ENCODE measurements around the gene SH2D6.

Gene SH2D6

DNA sequence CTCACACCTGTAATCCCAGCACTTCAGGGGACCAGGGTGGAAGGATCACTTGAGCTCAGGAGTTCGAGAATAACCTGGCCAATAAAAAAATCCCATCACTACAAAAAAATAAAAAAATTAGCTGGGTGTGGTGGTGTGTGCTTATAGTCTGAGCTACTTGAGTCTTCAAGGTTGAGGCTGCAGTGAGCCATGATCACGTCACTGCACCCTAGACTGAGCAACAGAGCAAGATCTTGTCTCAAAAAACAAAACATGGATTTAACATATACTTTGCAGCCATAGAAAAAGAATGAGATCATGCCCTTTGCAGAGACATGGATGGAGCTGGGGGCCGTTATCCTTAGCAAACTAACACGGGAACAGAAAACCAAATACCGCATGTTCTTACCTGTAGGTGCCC, 22.2 kb downstream of the SH2D6 start:
- DNase-seq, result no peak

DNA sequence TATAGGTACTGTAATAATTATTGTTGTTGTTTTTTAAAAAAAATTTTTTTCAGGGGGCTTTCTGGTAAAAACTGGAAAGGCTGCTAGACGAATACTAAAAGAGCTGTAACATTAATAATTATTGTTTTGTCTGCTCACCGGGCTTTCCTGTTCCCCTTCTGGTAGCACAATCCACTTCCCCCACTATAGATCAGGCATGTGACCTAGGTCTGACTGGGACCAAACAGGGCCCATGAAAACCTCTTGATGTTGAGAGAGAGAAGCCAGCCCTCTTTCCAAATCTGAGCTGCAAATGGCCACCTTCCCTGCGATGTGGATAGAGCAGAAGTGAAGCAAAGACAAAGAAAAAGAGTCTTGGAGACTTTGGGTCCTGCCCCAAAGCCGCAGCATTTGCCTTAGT, 23.4 kb downstream of the SH2D6 start:
- DNase-seq, result no peak

DNA sequence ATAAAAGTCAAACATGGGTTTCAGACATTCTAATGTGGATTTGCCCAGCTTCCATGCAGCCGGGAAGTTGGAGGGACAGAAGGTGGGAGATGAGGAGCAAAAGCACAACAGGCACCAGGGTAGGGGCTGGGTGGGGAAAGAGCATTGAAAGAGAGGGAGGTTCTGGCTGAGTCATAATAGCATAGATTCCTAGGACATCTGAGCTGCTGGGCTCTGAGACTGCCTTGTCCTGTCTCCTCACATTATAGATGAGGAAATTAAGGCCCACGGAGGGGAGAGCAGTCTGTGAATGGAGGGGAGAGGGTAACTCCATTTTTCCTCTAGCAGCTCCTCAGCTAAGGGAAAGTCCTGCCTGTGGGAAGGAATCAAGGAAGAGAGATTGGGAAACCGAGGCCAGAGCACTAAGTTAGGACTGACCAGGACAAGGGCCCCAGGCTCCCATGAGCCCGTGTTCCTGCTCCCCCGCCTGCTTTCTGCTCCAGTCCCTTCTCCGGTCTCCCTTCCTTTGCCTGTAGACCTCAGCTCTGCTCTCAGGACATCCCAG, 26.2 kb downstream of the SH2D6 start:
- DNase-seq, result no peak

DNA sequence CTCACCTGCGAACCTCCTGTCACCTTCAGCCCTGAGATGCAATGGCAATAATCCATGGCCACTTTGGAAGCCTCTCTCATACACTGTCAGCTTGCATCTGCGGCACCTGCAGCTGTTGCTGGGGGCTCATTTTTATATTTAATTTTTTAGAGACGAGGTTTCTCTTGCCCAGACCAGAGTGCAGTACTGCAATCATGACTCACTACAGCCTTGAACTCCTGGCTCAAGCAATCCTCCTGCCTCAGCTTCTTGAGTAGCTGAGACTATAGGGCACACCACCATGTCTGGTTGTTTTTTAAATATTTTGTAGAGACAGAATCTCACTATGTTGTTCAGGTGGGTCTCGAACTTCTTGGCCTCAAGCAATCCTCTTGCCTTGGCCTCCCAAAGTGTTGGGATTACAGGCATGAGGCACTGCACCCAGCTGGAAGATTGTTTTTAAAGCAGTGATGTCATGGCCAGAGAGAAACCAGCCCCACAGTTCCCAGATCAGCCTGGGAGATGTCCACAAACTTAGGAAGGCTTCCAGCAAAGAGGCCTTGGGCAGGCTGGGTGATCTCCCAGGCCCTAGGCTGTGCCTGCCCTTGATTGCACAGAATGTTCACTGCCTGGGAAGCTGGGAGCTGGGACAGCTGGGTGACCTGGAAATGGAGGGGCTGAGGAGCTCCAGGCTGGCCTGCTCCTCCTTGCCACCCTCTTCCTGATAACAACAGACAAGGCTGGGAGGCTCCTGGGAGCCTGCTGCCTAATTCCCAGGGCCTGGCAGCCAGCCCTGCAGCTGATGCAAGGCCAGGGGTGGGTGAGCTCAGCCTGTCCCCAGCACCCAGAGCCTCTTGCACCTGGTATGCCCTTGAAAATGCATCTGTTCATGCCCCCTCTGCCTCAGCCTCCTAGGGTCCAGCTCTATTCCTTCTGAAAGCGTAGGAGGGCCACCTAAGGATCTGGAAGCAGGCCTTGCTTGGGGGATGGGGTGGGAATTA, 27.1 kb downstream of the SH2D6 start:
- DNase-seq, result no peak

DNA sequence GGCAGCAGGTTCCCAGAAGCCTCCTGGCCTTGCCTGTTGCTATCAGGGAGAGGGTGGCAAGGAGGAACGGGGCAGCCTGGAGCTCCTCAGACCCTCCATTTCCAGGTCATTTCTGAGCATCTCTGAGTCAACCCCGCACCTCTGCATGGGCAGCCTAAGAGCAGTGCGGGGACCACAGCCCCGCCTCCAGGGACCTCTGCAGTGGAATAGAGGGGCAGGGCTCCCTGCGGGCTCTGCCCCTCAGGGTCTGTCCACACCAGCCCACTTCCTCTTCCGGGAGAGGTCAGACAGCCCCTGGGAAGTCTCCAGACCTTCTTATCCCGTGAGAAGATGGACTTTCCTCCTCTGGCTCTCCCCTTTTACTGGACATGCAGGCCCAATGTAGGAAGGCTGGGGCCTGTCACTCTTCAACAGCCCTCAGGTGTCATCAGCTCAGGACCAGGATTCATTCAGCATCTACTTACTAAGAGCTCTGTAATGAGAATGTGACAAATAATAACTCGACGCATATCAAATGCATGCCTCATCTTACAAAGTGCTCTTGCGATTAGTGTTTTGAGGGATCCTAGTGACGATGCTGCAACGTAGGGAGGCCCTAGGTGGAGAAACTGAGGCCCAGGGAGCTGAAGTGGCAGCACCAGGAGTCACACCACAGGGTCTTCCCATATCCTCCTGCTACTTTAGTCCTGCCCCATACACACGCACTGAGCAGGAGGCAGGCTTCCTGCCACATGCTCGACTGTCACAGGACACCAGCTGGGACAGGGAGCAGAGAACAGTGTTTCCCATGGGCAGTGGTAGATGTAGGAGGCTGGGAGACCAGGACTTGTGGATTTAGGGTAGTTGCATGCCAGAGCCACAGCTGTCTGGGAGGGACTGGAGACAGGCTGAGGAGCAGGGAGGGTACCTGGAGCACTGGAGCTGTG, 28.0 kb downstream of the SH2D6 start:
- no peak for DNase-seq

DNA sequence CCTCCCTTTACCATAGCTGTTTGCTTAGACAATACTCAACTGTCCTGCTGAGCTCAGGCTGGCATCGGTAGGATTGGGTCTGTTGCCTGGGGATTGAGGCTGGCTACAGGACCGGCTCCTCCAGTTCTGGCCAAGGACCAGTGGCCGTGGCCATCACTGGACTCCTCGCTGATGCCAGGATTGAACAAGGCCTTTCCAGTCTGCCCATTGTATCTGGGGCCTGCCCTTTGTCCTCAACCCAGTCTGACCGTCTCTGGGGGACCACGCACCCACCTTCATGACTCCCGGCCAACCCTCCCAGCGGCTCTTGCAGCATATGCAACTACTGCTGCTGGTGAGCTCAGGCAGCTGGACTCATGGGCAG, 28.7 kb downstream of the SH2D6 start:
- DNase-seq, result no peak

DNA sequence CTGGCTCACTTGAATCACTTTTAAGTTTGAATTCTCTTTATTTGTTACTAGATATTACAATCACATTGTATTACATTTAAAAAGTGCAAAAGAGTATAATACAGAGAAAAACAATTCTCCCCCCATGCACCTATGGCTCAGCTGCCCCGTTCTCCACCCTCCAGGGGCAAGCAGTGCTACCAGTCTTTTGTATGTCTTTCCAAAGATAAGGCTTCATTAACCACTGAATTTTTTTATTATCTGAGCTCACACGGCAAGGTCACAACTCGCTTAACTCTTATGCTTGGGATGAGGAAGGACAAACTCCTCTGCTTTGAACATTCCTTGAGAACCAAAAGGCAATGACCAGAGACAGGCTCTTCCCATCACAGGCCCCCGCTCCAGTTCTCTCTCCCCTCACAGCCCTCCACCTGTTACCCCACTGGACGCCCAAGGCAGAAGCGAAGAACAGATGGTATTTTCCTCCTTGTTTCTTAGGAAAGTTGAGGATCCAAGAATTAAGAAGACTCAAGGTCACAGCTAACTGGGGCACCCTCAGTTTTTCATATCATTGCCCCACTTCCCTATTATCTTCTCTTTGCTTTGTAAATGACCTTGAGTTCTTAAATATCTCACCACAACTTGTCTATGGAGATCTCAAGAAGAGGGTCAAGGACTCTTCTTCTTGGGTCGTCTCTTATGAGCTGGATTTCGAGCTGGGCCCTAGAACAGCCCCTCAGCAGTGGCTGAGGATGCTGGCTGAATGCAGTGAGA, 30.1 kb downstream of the SH2D6 start:
- no peak for DNase-seq

DNA sequence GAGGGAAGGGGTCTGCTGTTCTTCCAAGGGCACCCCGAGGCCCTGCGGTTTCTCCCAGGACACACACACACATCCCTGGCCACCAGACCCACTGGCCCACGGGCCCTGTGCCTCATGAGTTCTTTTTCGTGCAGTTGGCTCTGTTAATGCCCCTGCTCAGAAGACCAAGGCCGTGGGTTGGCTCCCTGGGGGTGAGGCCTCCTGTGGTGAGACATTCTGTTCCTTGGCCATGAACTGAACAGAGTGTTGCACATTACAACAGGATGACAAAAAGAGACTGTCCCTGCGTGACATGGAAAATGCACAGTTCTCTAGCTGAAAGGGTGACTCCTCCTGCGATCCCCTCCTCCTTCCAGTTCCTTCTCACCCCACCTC, 30.7 kb downstream of the SH2D6 start:
- no peak for DNase-seq

DNA sequence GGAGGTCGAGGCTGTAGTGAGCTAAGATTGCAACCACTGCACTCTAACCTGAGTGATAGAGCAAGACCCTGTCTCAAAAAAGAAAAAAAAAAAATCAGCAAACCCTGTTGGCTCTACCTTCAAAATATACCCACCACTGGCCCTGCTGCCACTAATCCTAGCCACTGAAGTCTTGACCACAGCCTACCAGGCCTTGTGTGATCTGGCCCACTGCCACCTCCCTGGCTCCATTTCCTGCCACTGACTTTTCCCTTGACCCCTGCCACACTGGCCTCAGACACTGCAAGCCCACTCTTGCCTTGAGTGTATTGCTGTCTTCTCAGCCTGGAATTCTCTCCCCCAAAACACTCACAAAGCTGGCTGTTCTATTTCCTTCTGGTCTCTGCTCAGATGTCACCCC, 33.7 kb downstream of the SH2D6 start:
- DNase-seq, result no peak

DNA sequence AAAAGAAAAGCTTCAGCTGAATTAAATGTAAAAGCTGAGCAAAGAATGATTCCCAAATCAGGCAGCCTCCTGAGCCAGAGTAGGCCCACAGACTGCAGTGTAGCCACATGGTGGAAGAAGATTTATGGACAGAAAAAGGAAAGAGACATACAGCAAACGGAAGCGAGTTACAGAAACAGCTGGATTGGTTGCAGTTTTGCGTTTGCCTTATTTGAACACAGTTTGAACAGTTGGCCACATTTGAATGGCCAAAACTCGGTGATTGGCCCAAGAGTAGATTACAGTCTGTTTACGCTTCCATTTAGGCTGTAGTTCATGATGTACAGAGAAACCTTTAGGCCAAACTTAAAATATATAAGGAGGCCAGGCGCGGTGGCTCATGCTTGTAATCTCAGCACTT, 35.1 kb downstream of the SH2D6 start:
- DNase-seq, result no peak

DNA sequence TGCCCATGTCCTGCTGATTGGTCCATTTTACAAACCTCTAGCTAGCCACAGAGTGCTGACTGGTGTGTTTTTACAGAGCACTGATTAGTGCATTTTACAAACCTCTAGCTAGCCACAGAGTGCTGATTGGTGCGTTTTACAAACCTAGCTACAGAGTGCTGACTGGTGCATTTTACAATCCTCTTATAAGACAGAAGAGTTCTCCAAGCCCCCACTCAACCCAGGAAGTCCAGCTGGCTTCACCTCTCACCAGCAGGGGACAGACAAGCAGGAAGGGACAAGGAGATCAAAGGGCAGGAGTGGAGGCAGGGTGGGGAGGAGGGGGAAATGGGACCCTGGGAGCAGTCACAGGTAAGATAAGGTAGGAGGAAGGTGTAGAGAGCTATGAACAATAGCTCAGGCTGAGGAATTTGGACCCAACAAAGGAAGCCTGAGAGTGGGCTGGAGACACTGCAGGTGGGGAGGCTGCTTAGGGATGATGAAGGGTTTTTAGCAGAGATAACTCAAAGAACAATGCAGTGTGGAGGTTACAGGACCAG, 37.1 kb downstream of the SH2D6 start:
- no peak for DNase-seq

DNA sequence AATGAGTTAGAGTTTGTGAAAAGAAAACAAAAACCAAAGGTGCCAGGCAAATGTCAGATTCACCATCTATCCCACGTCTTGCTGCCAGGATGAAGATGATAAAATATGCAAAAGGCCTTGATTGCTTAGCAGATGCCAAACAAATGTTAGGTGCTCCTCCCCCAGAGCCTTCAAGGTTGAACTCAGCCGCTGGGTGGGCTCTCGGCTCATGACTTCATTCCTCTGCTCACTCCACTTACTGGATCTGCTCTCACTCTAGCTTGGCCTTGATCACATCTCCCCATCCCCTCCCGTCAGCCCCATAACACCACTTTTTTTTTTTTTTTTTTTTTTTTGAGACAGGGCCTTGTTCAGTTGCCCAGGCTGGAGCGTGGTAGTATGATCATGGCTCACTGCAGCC, 38.5 kb downstream of the SH2D6 start:
- no peak for DNase-seq

DNA sequence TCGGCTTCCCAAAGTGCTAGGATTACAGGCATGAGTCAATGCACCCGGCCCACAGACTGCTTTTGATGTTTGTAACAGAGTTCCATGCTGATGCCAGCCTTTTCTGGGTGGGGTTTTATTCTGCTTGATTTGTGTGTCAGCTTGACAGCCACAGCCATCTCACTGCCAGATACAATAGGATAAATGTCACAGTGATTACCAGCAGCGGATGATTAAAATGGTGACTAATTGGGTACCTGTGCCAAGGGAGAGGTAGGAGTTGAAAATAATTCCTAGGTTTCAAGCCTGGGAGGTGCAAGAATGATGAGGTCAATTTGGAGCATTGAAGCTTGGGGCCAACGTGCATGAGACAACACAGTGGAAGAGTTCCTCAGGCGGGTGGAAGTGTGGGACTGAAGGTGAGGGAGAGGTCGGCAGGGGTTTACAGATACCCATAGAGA, 39.4 kb downstream of the SH2D6 start:
- no peak for DNase-seq

DNA sequence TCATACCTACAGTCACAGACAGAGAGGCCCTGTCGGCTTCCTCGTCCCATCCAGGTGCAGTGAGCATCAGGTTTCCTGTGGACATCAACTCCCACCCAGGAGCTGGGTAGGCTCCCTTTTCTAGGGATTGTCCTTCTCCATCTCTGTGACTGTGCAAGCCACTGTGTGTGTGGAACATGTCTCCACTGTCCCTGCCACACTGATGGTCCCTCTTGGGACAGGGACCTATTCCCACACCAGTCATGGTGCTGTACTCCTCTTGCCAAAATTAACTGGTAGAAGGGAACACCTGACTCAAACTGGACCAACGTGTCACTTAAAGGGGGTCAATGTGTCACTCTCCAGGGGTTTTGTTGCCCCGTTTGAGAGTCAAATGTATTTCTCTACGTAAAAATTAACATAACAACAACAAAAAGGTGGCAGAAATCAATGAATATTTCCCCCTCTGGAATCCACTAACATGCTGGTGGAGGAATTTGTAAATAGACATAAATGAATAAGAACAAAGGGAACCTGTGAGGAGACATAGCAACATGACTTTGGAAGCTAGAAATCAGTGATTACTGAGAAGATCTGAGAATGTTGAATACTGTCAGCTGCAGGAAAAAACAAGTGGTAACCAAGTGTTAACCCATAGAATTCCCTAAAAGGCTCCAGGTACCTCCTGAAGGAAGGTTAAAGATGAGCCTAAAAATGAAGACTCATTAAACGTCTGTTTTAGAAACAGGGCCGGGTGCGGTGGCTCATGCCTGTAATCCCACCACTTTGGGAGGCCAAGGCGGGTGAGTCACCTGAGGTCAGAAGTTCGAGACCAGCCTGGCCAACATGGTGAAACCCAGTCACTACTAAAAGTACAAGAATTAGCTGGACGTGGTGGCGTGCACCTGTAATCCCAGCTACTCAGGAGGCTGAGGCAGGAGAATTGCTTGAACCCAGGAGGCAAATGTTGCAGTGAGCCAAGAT, 40.4 kb downstream of the SH2D6 start:
- DNase-seq, result no peak

DNA sequence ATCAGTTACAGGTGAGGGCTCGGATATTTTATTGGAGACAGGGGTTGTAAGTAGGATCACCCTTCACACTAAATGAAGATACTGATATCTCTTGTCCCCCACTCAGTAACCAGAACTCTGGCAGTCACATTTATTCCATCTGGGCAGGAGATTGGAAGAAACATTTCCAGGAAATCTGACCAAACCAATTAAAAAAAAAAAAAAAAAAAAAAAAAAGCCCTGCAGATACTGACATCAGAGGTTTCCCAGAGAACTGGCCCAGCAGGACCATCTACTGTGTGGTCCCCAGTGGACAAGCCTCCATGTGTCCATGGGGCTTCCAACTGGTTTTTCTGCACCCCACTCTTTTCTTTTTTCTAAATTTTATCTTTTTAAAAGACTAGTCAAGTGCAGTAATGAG, 41.3 kb downstream of the SH2D6 start:
- DNase-seq, result no peak

DNA sequence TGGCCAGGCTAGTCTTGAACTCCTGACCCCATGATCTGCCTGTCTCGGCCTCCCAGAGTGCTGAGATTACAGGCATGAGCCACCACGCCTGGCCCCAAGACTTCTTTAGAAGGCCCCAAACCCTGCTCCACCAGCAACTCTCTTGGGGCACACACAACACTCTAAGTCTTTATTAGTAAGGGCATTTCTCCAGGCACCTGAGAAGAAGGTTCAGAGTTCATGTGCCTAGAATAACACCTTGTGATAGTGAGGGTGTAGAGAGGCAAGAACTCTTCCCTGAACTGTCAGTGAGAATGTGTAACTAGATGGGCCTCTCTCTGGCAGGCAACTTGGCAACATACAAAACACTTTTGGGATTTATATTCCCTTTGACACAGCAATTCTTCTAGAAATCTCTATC, 43.8 kb downstream of the SH2D6 start:
- no peak for DNase-seq

DNA sequence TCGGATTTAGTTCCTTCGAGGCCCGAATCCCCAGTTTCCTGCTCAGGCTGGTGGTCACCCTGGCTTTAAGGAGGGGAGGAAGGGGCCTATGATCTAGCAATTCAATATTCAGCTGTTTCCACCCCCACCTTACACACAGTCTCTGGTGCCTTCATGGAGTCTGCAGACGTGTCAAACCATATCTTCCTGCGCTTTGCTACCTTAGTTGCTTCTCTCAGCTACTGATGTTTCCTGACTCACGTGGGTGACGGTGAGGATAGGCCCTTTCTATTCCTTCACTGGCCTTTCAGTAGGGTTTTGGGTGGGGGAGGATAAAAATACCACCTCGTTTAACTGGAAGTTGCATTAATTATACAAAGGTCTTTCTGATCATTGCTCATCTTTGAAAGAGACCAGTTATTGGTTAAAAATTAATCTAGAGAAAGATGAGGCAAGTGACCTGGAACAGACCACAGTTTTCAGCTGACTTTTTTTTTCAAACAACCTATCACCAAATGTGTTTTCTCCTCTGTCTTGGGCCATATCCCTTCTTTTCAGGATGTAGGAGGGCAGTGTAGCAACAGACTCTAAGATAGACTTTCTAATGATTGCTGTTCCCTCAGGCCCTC, 49.7 kb downstream of the SH2D6 start:
- no peak for DNase-seq

DNA sequence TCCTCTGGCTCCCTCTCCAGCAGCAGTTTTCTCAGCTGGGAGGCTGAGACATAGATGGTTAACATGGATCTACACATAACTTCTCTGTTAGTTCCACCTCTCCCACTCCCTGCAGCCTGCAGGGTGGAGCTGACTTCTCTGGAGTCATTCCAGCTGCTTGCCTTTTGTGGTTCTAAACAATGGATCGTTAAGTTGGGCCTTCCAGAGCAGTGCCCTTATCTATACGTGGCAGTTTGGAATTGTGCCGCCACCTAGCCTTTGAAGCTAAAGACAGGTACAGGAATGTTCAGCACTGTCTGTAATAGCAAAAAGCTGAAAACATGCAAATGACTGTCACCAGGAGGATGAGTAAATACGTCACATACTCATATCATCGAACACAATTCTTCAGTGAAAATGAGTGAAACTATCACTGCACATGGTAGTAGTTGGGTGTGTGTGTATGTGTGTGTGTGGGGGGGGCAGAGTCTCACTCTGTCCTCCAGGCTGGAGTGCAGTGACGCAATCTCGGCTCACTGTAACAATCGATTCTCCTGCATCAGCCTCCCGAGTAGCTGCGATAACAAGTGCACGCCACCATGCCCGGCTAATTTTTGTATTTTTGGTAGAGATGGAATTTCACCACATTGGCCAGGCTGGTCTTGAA, 50.3 kb downstream of the SH2D6 start:
- no peak for DNase-seq

DNA sequence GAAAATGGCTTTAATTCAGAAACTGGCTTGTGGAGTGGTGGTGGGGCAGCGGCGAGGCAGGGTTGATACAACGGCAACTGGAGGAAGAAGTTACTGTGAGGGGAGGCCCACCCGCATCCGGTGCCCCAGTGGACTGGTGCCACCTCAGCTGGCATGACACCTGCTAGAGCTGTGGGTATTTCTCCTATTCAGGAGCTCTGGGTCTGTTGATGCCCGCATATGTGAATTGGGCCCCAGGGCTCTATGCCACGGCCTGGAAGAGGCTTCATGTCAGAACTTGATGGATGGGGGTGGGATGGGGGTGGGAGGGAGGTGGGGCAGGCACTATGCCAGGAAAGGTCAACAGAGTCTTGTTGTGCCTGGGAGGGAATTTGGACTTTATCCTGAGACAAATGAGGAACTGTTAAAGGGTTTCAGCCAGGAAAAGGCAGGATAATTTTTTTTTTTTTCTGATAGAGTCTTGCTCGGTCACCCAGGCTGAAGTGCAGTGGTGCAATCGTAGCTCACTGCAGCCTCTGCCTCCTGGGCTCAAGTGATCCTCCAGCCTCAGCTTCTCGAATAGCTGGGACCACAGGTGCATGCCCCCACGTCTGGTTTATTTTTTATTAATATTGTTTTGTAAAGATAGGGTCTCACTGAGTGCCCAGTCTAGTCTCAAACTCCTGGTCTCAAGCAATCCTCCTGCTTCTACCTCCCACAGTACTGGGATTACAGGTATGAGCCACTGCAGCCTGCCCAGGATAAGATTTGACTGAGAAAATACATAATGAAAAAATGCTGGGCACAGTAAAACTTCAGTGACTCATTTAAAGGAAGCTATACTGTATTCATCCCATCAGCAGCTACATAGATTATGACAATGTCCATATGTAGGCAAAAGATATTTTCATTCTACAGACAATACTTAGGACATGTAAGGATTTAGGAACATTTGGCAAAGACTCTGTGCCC, 52.6 kb downstream of the SH2D6 start:
- DNase-seq, result no peak

Measured in stimulated activated CD4-positive, alpha-beta T cell treated with anti-CD3 and anti-CD28 coated beads, Interleukin-12 subunit alpha, Interleukin-12 subunit beta, amount 100 ng/mL, for 4 hours (primary cell).